Endothelial cell of umbilical vein (primary cell): Measurements from ENCODE around the gene XPNPEP1. TPM values are rescaled to one million over a fixed set of nuclear protein-coding genes. Genes with fewer than 3 reads are reported as not detected.

Source experiments
- BruUV-seq: library from RNA; stranded (reverse); fragments of 400-500 nt; replicated peaks from 2 replicates; lab custom pipeline; 2021; lab: Mats Ljungman, UMichigan
- CTCF ChIA-PET: fragments of 300-600, 350-600 bp; sonication (Branson Sonifier 250); formaldehyde crosslinking; loops from one replicate; lab custom pipeline; 2021; ENCODE audit warnings: antibody characterized with exemption, inconsistent platforms; lab: Charles Lee
- POLR2A ChIA-PET: fragments of 300-600, 350-600 bp; sonication (Branson Sonifier 250); formaldehyde crosslinking; loops from one replicate; lab custom pipeline; 2021; ENCODE audit warnings: antibody characterized with exemption, inconsistent platforms; lab: Charles Lee
- DNase-seq: peaks from one replicate; pipeline ENCODE4 v3.0.0-alpha.2; 2011; ENCODE audit warnings: low read depth, low spot score
- FAIRE-seq: peaks from 2 replicates; lab custom pipeline; 2011; peaks lifted over from hg19 to GRCh38; lab: Jason Lieb, UNC
- H2AFZ ChIP-seq: 2 replicates; pipeline ENCODE4 v1.6.0; 2012; ENCODE audit warnings: low read depth, low read length, control low read depth, inconsistent platforms
- H3K27ac ChIP-seq: 2 replicates; pipeline ENCODE4 v1.5.1; 2011; ENCODE audit warnings: low read depth, mild to moderate bottlenecking, control low read depth, low read length, moderate library complexity; ENCODE audit not compliant: insufficient read depth
- H3K27me3 ChIP-seq, 2 experiments: 2 replicates each; pipeline versions ENCODE4 v1.6.0 to v1.6.1; 2011; ENCODE audit warnings: low read length in 2 of 2, mixed read lengths in 1 of 2; ENCODE audit not compliant: control insufficient read depth in 2 of 2, insufficient read depth in 2 of 2
- H3K36me3 ChIP-seq, 2 experiments: 2 replicates in 1 of 2; 3 replicates in 1 of 2; pipeline ENCODE4 v1.5.1; 2011; ENCODE audit warnings: low read length in 2 of 2, mild to moderate bottlenecking in 1 of 2, moderate library complexity in 1 of 2; ENCODE audit not compliant: control insufficient read depth in 2 of 2, insufficient read depth in 2 of 2; ENCODE audit errors: extremely low read depth in 1 of 2
- H3K4me1 ChIP-seq: 3 replicates; pipeline ENCODE4 v1.5.1; 2011; ENCODE audit warnings: mild to moderate bottlenecking, low read length; ENCODE audit not compliant: control insufficient read depth, insufficient read depth; ENCODE audit errors: extremely low read depth
- H3K4me2 ChIP-seq: 2 replicates; pipeline ENCODE4 v1.6.1; 2011; ENCODE audit warnings: low read length, control low read depth, mixed read lengths; ENCODE audit not compliant: insufficient read depth
- H3K4me3 ChIP-seq, 3 experiments: fragments of 200-600 bp in 1 of 3; sonication (generic), shearing (Covaris generic) in 1 of 3; replicated peaks in 1 of 3; 2 replicates each; pipeline ENCODE4 v1.5.1; 2011 to 2016; ENCODE audit warnings: control low read depth in 3 of 3, low read length in 3 of 3, mild to moderate bottlenecking in 2 of 3, inconsistent platforms in 1 of 3, low read depth in 1 of 3, moderate library complexity in 1 of 3; ENCODE audit not compliant: insufficient read depth in 1 of 3
- H3K79me2 ChIP-seq: 2 replicates; pipeline ENCODE4 v1.6.0; 2012; ENCODE audit warnings: low read length, inconsistent platforms; ENCODE audit not compliant: control insufficient read depth, insufficient read depth
- H3K9ac ChIP-seq: replicated peaks from 2 replicates; pipeline ENCODE3; 2011; ENCODE audit warnings: low read length, control low read depth; ENCODE audit not compliant: insufficient read depth; ENCODE audit errors: extremely low read depth
- H3K9me1 ChIP-seq: replicated peaks from 3 replicates; pipeline ENCODE4 v1.6.0; 2011; ENCODE audit warnings: mild to moderate bottlenecking, low read length; ENCODE audit not compliant: control insufficient read depth, insufficient read depth; ENCODE audit errors: extremely low read depth
- H3K9me3 ChIP-seq: replicated peaks from 2 replicates; pipeline ENCODE4 v1.5.1; 2012; ENCODE audit warnings: low read length, inconsistent platforms; ENCODE audit not compliant: control insufficient read depth, insufficient read depth
- H4K20me1 ChIP-seq: replicated peaks from 2 replicates; pipeline ENCODE3; 2011; ENCODE audit warnings: mild to moderate bottlenecking, low read length; ENCODE audit not compliant: control insufficient read depth, insufficient read depth; ENCODE audit errors: extremely low read depth
- CTCF ChIP-seq, 2 donors: IDR thresholded peaks; 1 replicate in 1 of 2; 2 replicates in 1 of 2; pipeline ENCODE4 v1.5.1; 2011; ENCODE audit warnings: low read length in 2 of 2, mild to moderate bottlenecking in 2 of 2, moderate library complexity in 2 of 2, control low read depth in 1 of 2, inconsistent platforms in 1 of 2, low read depth in 1 of 2; ENCODE audit not compliant: insufficient read depth in 1 of 2; ENCODE audit errors: extremely low read depth in 1 of 2
- FOS ChIP-seq: IDR thresholded peaks from 2 replicates; pipeline ENCODE4 v1.6.1; 2011; ENCODE audit warnings: mild to moderate bottlenecking, low read length, moderate library complexity, borderline replicate concordance; ENCODE audit not compliant: insufficient read depth
- JUN ChIP-seq: IDR thresholded peaks from 2 replicates; pipeline ENCODE4 v1.6.1; 2011; ENCODE audit warnings: borderline replicate concordance, low read depth; ENCODE audit not compliant: insufficient read length, insufficient read depth
- MYC ChIP-seq: IDR thresholded peaks from one replicate; pipeline ENCODE4 v1.6.1; 2011; ENCODE audit warnings: mild to moderate bottlenecking, low read depth, low read length
- POLR2A ChIP-seq: IDR thresholded peaks from 2 replicates; pipeline ENCODE4 v1.6.1; 2012; ENCODE audit warnings: low read depth, mild to moderate bottlenecking, control low read depth, low read length
- POLR2AphosphoS5 ChIP-seq: IDR thresholded peaks from 2 replicates; pipeline ENCODE4 v1.6.1; 2012; ENCODE audit warnings: low read depth, mild to moderate bottlenecking, control low read depth, low read length, moderate library complexity; ENCODE audit not compliant: insufficient read depth
- dilution Hi-C: fragments of 300-500 bp; cut with MboI; formaldehyde crosslinking; loops from one replicate; pipeline ENCODE4 v1.15.0; 2019; ENCODE audit warnings: low sequenced_read_pairs; ENCODE audit not compliant: extremely low pct_ligation_motif_present
- intact Hi-C: fragments of 100-400 bp; cut with micrococcal nuclease; formaldehyde crosslinking; loops from one replicate; pipeline ENCODE4 v1.10.0; 2022
- polyA plus RNA-seq, 4 experiments: library from polyadenylated mRNA; depleted of rRNA in 3 of 4; stranded (reverse) in 3 of 4; unstranded in 1 of 4; fragments of >200 nt; gene quantifications; 2 replicates each; pipeline versions ENCODE4 v1.2.1 to v1.2.3, GENCODE V29; 2011 to 2012; ENCODE audit warnings: missing spikeins in 1 of 4
- total RNA-seq: library from RNA; stranded (reverse); gene quantifications from 2 replicates; pipeline ENCODE4 v1.2.3, GENCODE V29; 2021

Gene XPNPEP1
- total and polyA plus RNA-seq, 2 donors (not counting 3 experiments of a cell fraction or from before 2014, with no cell fraction given) = 81.1 to 245 TPM

GRCh38 chr10:109880886-109881768 lies 42.2 kb downstream of the XPNPEP1 start:
- no TSS peak for BruUV-seq
- DNase-seq (no peak), FAIRE-seq (no peak)
- no peak overlapping the region for H2AFZ ChIP-seq
- intact Hi-C loops = no loop called here
- H3K27ac ChIP-seq = no peak overlapping the region
- no peak overlapping the region for H3K4me2 ChIP-seq
- ChIA-PET POLR2A (no interaction called here), CTCF (interaction anchor here (0.7 to 1.8 kb wide), 4 partner anchors 9 to 257 kb away, joined by 3 to 4 read pairs (median 3); no protein-coding TSS in a partner anchor)
- TF ChIP-seq MYC = no peak
- TF ChIP-seq POLR2A = no peak
- TF ChIP-seq POLR2AphosphoS5 = no peak
- TF ChIP-seq JUN = no peak
- no peak for TF ChIP-seq CTCF (IDR thresholded peaks at IDR 0.05; ENCODE audit: extremely low read depth in 1 of 2, insufficient read depth in 1 of 2, low read depth in 1 of 2, low read length in 2 of 2)
- TF ChIP-seq FOS = no peak
- no peaks in the 10 kb centered on the region for H3K9me1 ChIP-seq
- peaks cover 10% of the 10 kb centered on the region for H3K4me1 ChIP-seq
- H4K20me1 ChIP-seq = no peaks in the 10 kb centered on the region
- no peaks in the 10 kb centered on the region for H3K27me3 ChIP-seq
- dilution Hi-C loops = loop anchor here (25.0 kb wide), 1 partner anchor 406 kb away; no protein-coding TSS in a partner anchor
- no peak overlapping the region for H3K9ac ChIP-seq
- H3K4me3 ChIP-seq = no peak overlapping the region
- peaks cover 15 to 39% of the 10 kb centered on the region in 2 experiments for H3K36me3 ChIP-seq
- H3K79me2 ChIP-seq = no peaks in the 10 kb centered on the region
- no peaks in the 10 kb centered on the region for H3K9me3 ChIP-seq
